Esophagus muscularis mucosa (tissue), 3 donors: ENCODE measurements around the gene NLRX1.

Experiments
- CTCF ChIP-seq, 3 experiments: fragments of 200-600 bp in 2 of 3; fragments of 450-650 bp in 1 of 3; sonication (generic) in 2 of 3; IDR thresholded peaks; one replicate each; pipeline ENCODE4 v1.5.1; 2017 to 2019; ENCODE audit warnings: antibody characterized with exemption in 3 of 3, mild to moderate bottlenecking in 2 of 3, moderate library complexity in 1 of 3
- POLR2A ChIP-seq: fragments of 450-650 bp; IDR thresholded peaks from one replicate; pipeline ENCODE4 v1.6.1; 2017; ENCODE audit warnings: antibody characterized with exemption, moderate library complexity, mild to moderate bottlenecking, low read depth
- POLR2AphosphoS5 ChIP-seq, 2 donors: sonication (generic); formaldehyde crosslinking; IDR thresholded peaks; one replicate each; pipeline ENCODE4 v1.6.1; 2017; ENCODE audit warnings: antibody characterized with exemption in 2 of 2

DNA sequence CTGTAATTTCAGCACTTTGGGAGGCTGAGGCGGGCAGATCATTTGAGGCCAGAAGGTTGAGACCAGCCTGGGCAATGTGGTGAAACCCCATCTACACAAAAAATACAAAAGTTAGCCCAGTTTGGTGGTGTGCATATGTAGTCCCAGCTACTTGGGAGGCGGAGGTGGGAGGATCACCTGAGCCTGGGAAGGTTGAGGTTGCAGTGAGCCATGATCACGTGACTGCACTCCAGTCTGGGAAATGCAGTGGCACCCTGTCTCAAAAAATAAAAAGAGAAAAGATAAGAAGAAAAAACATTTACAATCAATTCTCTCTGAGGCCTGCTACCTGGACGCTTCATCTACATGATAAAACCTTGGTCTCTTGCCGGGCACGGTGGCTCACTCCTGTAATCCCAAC, 30.4 kb downstream of the NLRX1 start:
- TF ChIP-seq CTCF (IDR thresholded peaks at IDR 0.05) (no peak), POLR2A (no peak), POLR2AphosphoS5 (IDR thresholded peaks at IDR 0.05) (no peak)
